Measurements from ENCODE around the gene C9orf152.

DNA sequence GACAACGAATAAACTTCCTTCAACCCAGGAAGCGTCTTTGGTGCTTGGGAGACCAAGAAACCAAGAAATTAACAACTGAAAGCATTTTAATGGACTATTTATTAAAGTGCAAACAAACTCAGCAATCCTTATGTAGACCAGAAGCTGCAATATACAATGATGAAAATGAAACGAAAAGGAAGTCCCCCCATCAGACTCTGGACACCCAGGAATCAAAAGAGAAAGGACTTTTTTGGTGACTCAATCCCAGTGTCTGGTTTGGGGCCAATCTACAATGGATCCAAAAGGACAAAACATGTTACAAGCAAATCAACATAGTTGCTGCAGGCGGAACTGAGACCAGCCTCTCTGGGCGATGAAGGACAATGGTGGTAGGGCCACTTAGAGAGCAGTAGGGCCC is 39.5 kb downstream of the C9orf152 start:
- TF ChIP-seq, protein P1, sequence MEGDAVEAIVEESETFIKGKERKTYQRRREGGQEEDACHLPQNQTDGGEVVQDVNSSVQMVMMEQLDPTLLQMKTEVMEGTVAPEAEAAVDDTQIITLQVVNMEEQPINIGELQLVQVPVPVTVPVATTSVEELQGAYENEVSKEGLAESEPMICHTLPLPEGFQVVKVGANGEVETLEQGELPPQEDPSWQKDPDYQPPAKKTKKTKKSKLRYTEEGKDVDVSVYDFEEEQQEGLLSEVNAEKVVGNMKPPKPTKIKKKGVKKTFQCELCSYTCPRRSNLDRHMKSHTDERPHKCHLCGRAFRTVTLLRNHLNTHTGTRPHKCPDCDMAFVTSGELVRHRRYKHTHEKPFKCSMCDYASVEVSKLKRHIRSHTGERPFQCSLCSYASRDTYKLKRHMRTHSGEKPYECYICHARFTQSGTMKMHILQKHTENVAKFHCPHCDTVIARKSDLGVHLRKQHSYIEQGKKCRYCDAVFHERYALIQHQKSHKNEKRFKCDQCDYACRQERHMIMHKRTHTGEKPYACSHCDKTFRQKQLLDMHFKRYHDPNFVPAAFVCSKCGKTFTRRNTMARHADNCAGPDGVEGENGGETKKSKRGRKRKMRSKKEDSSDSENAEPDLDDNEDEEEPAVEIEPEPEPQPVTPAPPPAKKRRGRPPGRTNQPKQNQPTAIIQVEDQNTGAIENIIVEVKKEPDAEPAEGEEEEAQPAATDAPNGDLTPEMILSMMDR (conservative IDR thresholded peaks at IDR 0.05; ENCODE audit: low read depth, low read length): no peak
- TF ChIP-seq EZH2 (IDR thresholded peaks at IDR 0.05; ENCODE audit: low read length, unreplicated experiment): no peak
- no peak for TF ChIP-seq EZH2phosphoT487 (IDR thresholded peaks at IDR 0.05; ENCODE audit: borderline replicate concordance, low read length)
